ENCODE data around the gene NOL4L. TPM values are rescaled to one million over a fixed set of nuclear protein-coding genes. Genes with fewer than 3 reads are reported as not detected.

NOL4L gene
- total and polyA plus RNA-seq, 4 donors: 7.9 to 20.6 (median 12.2) TPM

DNA sequence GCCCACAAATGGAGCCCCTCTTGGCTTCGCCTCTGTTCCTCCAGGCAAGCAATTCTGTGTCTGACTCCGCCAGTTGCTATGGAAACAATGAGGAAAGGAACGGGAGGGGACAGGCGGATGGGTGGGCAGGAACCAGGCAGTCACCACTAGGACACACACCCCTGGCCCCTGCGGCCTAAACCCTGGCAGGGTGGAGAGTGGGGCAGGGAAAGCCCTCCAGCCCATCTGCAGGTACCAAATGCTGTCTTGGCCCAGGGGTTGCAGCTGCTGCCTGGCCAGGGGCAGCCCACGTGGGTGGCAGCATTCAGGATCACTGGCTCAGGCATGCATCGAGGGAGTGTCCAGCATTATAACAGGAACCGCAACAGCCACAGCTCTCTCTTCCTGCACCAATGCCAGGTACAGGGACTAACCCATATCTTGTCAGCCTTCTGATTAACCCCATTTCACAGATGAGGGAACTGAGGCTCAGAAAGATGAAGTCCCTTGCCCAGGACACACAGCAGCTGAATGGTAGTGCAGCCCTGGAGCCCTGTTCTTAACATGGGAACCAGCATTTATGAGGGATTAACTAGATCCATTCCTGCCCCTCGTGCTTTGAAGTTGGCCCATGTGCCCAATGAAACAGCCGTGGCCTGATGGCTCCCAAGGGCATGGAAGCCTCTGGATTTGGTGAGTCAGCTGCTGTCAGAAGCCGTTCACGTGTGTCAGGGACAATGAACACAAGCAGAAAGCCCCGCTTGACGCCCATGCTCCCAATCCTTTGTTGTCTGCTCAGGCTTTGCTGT is 66.3 kb downstream of the NOL4L start:
- WGBS, 2 donors: 74 to 77% methylated on average over 14 of the region's 14 CpGs

DNA sequence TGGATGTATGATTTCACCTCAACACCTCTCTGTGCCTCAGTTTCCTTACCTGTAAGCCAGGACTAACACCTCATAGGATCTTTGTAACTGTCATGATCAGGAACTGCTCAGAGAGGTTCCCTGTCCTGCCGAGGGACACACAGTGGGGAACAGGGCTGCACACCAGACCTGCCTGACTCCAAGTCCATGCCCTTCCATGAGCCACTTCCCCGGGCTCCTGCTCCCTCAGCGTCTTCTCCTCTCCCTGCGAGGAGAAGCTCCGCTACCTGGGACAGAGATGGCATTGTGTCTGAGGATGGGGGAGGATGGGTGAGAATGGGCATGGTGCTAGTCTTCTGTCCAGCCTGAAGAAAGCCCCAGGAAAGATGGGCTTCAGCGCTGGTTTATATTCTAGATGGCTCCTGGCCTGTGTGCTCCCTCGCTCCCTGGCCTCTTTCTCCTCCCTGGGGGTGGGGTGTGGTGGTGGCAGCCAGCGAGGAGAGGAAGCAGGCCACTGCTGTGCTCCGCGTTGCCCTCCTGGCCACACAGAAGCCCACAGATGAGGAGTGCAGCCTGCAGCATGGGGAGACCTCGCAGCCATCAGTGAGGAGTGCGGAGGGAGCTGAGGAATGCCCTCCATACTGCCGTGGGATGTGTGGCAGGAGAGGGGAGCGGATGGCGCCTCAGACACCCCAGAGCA is 67.1 kb downstream of the NOL4L start:
- Histone ChIP-seq H3K27ac (ENCODE audit: low read depth in 1 of 2, low read length in 1 of 2) (peak overlapping the region in 1 of 2 donors; percentile 35), H3K4me1 (ENCODE audit: control insufficient read depth in 5 of 5, insufficient read depth in 5 of 5, low read length in 5 of 5) (peaks cover 0 to 33% (median 13%) of the 10 kb centered on the region in 5 donors), H3K27me3 (ENCODE audit: control insufficient read depth in 3 of 3, insufficient read depth in 3 of 3, low read length in 2 of 3) (no peaks in the 10 kb centered on the region), H3K36me3 (ENCODE audit: control insufficient read depth in 4 of 4, insufficient read depth in 4 of 4, low read length in 4 of 4) (no peaks in the 10 kb centered on the region), H3K9ac (ENCODE audit: insufficient read depth in 1 of 2, low read length in 2 of 2) (no peak overlapping the region), H3K9me3 (ENCODE audit: control insufficient read depth in 4 of 4, insufficient read depth in 3 of 4, low read length in 3 of 4) (no peaks in the 10 kb centered on the region), H3K4me3 (no peak overlapping the region)
- TF ChIP-seq, protein P1, sequence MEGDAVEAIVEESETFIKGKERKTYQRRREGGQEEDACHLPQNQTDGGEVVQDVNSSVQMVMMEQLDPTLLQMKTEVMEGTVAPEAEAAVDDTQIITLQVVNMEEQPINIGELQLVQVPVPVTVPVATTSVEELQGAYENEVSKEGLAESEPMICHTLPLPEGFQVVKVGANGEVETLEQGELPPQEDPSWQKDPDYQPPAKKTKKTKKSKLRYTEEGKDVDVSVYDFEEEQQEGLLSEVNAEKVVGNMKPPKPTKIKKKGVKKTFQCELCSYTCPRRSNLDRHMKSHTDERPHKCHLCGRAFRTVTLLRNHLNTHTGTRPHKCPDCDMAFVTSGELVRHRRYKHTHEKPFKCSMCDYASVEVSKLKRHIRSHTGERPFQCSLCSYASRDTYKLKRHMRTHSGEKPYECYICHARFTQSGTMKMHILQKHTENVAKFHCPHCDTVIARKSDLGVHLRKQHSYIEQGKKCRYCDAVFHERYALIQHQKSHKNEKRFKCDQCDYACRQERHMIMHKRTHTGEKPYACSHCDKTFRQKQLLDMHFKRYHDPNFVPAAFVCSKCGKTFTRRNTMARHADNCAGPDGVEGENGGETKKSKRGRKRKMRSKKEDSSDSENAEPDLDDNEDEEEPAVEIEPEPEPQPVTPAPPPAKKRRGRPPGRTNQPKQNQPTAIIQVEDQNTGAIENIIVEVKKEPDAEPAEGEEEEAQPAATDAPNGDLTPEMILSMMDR (IDR thresholded peaks at IDR 0.05; ENCODE audit: control extremely low read depth, extremely low read depth): no peak
- no peak for ATAC-seq (ENCODE audit: insufficient read depth, low FRiP score)
- WGBS, 2 donors: 65 to 76% methylated on average over 15 of the region's 15 CpGs
- DNase-seq: no peak

More for the DNA sequence above, 66.3 kb downstream of the NOL4L start:
- H3K27ac ChIP-seq (ENCODE audit: low read depth in 1 of 2, low read length in 1 of 2): peak overlapping the region in 1 of 2 donors; percentile 27
- H3K4me3 ChIP-seq: no peak overlapping the region
- H3K36me3 ChIP-seq (ENCODE audit: control insufficient read depth in 4 of 4, insufficient read depth in 4 of 4, low read length in 4 of 4): no peaks in the 10 kb centered on the region
- no peaks in the 10 kb centered on the region for H3K9me3 ChIP-seq (ENCODE audit: control insufficient read depth in 4 of 4, insufficient read depth in 3 of 4, low read length in 3 of 4)
- no peak for ATAC-seq (ENCODE audit: insufficient read depth, low FRiP score)
- H3K4me1 ChIP-seq (ENCODE audit: control insufficient read depth in 5 of 5, insufficient read depth in 5 of 5, low read length in 5 of 5): peaks cover 0 to 33% (median 13%) of the 10 kb centered on the region in 5 donors
- no peak for DNase-seq
- no peak overlapping the region for H3K9ac ChIP-seq (ENCODE audit: insufficient read depth in 1 of 2, low read length in 2 of 2)
- H3K27me3 ChIP-seq (ENCODE audit: control insufficient read depth in 3 of 3, insufficient read depth in 3 of 3, low read length in 2 of 3): no peaks in the 10 kb centered on the region
- TF ChIP-seq, protein P1 (IDR thresholded peaks at IDR 0.05; ENCODE audit: control extremely low read depth, extremely low read depth): no peak

DNA sequence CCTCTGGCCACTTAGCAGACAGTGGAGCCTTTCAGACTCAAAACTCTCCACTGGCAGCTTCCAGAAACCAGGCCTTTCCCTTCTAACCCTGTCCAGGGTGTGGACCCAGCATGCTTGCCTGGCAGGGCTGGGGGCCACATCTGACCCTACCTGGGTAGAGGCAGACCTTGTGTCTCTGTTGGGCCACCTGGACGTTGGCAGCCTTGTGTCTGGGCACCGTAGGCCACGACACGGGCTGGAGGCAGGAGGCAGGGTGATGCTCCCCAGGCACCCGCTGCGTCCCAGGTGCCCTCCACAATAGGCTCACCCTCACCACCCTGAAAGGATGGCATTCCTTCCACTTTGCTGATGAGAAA is 67.6 kb downstream of the NOL4L start:
- ATAC-seq (ENCODE audit: insufficient read depth, low FRiP score): no peak
- Histone ChIP-seq H3K27ac (ENCODE audit: low read depth in 1 of 2, low read length in 1 of 2) (peak overlapping the region in 1 of 2 donors; percentile 35), H3K9ac (ENCODE audit: insufficient read depth in 1 of 2, low read length in 2 of 2) (no peak overlapping the region), H3K27me3 (ENCODE audit: control insufficient read depth in 3 of 3, insufficient read depth in 3 of 3, low read length in 2 of 3) (no peaks in the 10 kb centered on the region), H3K36me3 (ENCODE audit: control insufficient read depth in 4 of 4, insufficient read depth in 4 of 4, low read length in 4 of 4) (no peaks in the 10 kb centered on the region), H3K4me1 (ENCODE audit: control insufficient read depth in 5 of 5, insufficient read depth in 5 of 5, low read length in 5 of 5) (peaks cover 0 to 32% (median 13%) of the 10 kb centered on the region in 5 donors), H3K4me3 (no peak overlapping the region), H3K9me3 (ENCODE audit: control insufficient read depth in 4 of 4, insufficient read depth in 3 of 4, low read length in 3 of 4) (no peaks in the 10 kb centered on the region)
- TF ChIP-seq, protein P1 (IDR thresholded peaks at IDR 0.05; ENCODE audit: control extremely low read depth, extremely low read depth): no peak
- no peak for DNase-seq
- WGBS, 2 donors: 80 to 89% methylated on average over 6 of the region's 6 CpGs

Measured in lung (tissue), 12 donors.